CD4-positive, alpha-beta T cell treated with Interleukin-4 for 1 hour (primary cell): ENCODE data around the gene QSOX2.
"Not testable (repeated sequence)": the region's sequence is repeated elsewhere in the genome, so short reads cannot be mapped to it uniquely, and the experiment has no call there.

Experiments
- DNase-seq, 2 donors: peaks; one replicate each; pipeline ENCODE4 v3.0.0-alpha.2; 2020 to 2022

QSOX2 gene

DNA sequence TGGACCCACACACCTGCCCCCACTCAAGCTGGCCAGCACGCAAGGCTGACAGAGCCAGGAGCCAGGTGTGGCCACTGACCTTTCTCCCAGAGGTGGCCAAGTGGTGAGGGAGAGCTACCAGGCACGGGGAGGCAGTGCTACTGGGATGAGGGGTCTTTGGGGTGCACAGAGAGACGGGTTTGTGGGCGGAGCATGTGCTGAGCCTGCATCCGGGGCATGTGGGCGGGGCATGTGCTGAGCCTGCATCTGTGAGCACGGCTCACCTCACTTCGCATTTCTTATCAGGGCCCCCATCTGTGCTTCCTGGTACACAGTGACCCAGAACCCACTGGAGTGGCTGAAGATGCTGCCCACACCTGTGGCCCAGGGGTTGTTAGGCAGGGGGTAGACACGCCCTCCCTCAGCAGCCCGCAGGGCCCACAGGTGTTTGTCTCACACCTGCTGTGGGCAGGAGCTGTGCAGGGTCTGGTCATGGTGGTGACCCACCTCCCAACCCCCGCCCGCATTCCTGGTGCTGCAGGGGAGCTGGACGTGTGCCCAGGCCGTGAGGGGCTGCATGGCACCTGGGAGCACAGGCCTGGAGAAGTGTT, 36.8 kb upstream of the QSOX2 start:
- peak in 1 of 2 donors; percentile 18 for DNase-seq

DNA sequence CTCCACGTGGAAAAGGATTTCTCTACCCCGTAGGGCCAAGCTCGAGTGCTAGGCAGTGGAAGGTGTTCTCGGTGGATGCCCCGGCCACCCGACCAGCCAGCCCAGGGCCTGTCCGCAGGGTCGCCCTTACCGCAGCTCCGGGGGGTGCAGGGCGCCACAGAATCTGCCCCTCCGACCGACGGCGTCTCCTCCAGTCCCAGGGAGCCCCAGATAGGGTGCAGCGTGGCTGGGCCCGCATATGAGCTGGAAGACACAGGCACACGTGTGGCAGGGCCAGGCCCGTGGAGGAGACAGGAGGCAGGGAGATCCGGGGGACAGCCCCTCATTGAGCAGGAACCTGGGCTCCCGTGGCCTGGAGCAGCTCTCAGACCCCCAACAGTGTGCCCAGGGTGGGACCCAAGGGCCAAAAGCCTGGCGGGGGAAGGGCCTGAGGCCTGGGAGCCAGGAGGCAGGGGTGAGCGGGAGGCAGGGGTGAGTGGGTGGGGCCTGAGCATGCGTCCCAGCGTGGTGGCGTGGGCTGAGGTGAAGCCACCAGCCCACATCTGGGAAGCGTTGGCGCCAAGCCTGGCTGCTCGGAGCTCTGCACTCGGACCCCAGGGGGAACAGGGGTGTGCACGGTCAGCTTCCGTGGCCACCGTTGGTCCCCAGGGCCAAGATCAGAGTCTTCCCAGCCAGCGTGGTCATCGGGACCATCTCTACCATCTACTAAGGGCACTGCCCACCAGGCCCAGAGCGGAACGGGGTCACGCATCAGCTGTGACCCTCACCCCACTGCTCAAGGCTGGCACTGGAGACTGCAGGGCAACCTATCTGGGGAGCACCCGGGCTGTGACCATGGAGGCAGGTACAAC, 36.0 kb upstream of the QSOX2 start:
- DNase-seq: no peak

DNA sequence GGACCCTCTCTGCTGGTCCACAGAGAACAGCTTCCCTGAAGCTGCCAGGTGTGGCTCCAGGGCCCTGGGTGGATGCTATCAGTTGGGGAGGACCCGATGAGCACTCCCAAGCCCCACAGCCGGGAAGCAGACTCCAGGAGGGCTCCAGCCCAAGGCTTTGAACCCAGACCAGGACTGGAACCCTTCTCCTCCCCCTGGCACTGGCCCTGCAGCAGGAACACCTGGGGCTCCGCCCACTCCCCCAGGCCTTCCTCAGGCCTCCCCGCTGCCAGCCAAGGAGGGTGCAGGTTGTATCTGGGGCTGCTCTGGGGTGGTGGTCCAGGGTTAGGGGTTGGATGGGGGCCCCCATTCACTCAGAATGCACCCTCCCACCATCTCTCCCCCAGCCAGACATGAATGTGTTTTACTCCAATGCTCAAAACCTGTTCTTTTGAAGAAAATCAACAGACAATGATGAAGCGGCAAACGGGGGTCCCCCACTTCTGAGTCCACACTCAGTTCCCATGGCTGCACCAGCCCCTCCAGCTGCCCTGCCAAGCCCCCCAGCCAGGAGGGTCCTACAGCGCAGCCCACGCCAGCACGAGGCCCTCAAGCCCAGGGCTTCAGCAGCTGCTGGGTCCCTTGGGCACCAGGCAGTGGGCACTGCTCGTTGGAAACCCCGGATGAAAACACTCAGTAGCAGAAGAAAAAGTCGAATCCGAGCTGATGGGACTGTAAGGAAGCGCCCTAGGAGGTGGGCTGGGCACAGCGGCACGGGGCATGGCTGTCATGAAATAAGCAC, 35.1 kb upstream of the QSOX2 start:
- DNase-seq: no peak

DNA sequence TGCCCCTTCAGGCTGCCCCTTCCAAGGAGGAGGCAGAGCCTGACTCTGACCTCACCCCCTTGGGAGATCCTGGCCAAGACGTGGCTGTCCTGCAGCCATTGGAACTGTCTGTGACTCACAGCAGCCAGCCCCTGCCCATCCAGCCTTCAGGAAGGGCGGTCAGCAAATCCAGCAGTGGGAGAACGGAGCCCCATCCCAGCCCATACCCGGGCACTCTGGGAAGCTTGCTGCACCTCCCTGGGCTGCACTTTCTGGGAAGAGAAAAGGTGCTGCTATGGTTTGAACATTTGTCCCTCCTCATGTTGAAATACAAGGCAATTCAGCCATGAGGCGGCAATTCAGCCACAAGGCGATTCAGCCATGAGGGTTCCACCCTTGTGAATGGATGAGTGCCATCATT, 33.9 kb upstream of the QSOX2 start:
- DNase-seq: no peak

DNA sequence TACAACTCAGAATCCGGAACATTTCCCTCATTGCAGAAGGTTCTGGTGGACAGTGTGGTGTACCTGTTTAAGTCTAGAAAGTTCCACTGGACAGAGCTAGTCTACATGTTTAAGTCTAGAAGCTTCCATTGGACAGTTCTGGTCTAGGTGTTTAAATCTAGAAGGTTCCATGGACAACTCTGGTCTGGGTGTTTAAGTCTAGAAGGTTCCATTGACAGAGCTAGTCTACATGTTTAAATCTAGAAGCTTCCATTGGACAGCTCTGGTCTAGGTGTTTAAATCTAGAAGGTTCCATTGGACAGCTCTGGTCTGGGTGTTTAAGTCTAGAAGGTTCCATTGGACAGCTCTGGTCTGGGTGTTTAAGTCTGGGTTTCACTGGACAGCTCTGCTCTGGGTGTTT, 33.3 kb upstream of the QSOX2 start:
- DNase-seq: no peak

DNA sequence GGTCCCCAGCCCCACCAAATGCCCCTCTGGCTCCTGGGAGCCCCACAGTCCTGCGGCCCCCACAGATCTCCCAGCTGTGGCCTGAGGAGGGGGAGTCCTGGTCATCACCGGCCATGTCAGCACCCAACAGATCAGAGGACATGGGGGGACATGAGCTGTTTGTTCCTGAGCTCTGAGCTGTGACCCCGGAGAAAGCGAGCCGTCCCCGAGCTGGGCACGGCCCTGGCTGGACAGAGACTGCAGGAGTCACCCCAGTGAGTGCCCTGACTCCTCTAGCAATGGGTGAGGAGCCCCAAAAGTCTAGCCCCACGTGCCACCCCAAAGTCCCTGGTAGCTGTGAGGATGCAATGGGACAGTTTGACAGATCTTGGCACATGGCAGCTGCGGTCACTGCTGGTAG, 32.6 kb upstream of the QSOX2 start:
- no peak for DNase-seq

DNA sequence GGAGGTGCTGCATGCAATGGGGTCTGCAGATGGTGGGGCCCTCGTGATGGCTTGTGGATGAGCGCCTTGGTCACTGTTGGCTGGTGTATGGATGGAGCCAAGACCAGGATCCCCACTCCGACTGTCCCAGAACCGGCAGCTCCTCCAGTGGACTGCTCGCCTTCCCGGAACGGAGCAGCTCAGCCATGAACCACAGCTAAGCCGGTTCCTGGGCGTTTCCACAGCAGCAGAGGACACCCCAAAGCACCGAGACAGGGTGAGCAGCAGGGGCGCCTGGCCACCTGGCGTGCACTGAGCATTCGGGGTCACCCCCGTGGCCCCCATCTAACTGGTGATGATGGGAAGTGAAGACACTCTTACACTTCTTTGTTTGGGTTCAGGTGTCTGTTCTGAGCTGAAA, 32.1 kb upstream of the QSOX2 start:
- DNase-seq: no peak

DNA sequence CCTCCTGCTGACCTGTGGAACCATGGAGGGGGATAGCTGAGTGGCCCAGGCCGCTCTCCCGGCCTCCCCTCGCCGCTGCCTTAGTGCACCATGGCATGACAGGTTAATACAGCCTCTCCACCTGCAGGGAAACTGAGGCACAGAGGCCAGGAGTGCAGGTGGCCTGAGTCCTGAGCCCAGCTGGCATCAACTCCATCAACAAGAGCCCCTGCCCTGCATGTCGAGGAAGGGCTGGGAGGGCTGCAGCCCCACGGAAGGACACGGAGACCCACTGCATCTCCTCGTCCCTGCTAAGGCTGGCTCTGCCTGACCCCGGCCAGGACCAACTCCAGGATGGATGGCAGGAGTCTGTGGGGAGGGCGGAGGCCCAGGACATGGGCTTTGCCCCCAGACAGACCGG, 31.1 kb upstream of the QSOX2 start:
- no peak for DNase-seq

DNA sequence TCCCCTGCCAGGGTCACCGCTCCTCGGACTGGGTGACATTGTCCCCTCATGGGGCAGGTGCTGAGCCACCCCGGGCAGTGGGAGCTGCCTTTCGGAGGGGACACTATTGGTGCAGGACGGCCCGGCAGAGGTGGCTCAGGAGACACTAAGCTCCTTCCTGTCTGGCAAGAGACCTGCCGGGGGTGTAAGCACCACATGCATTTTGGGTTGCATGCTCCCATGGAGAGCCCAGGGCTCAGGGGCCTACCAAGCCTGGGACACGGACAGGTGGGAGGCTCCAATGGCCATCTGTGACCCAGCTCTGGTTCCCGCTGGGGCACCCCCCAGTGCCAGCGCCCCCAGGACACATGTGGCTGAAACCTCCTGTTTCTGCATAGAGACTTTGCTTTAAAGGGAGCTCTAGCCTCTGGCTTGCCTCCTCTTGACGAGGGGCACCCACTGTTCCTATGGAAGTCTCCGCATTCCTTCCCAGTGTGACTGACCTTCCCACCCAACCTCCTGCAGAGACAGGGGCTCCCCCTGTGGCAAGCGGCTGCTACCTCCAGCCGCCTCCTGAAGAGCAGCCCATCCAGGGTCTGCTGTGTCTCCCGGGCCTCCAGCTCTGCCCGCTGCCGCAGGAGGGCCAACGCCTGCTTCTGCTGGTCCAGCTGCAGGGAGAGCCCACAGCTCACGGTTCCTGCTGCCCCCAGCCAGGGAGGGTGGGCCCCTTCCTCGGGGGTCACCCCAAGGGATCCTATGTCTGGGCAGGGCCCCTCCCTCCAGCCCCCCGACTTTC, 30.2 kb upstream of the QSOX2 start:
- DNase-seq: no peak

DNA sequence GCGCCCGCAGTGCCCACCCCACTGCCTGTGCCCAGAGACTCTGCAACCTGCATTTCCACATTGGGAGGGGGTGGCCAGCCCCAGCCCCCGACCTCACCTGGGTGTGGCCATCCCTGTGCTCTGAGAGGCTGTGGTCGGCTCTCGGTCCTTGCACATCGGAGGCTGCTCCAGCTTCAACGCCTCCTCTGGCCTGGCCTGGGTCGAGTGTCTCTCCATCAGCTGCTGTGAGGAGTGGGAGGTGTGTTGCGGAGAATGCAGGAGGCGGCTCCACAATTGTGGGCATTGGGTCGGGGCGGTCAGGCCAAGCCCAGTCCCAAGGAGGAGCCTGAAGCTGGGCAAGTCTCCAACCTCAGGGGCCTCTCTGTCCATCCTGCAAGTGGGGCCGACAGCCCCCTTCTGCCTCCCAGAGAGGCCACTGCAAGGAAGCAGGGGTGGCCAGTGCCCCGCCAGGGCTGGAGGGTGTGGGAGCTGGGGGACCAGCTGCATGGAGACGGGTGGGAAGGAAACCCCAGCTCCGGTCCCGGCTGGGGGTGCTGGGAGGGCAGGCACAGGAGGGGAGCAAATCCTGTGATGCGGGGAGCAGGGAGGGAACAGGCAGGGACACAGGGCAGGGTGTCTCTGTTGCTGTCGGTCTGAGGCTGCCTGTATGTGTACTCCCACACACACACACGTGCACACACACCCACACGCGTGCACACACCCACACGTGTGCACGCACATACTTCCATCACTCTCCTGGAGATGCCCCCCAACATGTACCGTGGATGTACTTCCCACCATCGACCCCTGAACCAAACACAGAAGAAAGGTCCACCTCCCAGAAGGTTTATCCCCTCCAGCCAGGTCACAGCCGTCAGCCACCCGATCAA, 29.4 kb upstream of the QSOX2 start:
- no peak for DNase-seq

DNA sequence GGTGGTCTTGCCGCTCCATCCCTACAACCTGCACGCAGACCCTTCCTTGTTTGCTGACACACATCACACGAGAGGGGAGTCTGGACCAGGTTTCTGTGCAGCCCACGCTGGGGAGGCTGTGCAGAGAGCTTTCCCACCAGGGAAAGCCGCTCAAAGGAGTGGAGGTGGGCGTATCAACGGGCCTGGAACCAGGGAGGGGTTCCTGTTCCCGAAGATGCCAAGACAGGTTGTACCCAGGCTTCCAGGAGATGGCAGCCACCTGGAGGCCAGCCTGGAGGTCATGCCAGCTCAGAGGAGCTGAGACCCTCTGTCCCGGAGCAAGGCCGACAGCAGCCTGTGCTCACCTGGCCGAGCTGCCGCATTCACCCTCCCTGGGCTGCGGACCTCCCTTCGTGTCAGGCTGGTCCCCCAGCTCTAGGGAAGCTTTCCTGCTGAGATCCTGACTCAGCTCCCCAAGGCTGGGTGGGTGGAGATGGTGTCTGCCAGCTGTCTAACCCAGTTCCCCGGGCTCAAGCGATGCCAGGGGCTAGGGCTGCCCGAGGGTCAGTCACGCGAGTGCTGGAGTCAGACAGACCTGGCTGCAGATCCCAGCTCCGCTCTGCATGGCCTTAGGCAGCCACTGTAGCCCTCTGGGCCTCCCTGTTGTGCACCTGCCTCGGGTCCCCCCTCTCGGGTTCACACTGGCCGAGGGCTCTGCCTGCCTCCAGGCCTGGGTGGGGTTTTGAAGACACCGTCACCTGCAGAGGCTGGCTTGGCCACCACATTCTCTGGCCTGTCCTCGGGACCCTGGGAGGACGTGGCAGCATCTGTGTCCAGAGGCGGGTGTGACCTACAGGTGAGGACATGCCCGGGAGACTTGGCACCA, 28.5 kb upstream of the QSOX2 start:
- no peak for DNase-seq

DNA sequence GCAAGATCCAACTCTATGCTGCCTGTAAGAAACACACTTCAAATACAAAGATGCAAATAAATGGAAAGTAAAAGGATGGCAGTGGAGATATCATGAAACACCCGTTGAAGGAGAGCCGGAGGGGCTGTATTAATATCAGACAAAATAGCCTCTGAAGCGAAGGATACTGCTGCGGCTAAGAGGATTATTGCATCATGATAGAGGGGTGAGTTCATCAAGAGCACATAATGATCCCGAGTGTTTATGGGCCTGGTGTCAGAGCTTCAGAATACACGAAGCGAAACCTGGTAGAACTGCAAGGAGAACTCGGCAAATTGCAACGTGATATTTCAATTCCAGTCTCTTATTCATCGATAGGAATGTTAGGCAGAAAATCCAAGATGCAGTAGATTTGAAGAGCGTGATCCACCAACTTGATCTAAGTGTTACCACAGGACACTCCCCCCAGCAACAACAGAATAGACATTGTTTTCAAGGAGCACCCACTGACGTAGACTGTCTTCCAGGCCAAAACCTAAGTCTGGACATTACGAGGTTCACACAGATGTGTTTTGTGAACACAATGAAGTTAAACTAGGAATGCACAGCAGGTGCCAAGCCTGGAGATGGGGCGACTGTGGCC, 27.7 kb upstream of the QSOX2 start:
- DNase-seq: no peak

DNA sequence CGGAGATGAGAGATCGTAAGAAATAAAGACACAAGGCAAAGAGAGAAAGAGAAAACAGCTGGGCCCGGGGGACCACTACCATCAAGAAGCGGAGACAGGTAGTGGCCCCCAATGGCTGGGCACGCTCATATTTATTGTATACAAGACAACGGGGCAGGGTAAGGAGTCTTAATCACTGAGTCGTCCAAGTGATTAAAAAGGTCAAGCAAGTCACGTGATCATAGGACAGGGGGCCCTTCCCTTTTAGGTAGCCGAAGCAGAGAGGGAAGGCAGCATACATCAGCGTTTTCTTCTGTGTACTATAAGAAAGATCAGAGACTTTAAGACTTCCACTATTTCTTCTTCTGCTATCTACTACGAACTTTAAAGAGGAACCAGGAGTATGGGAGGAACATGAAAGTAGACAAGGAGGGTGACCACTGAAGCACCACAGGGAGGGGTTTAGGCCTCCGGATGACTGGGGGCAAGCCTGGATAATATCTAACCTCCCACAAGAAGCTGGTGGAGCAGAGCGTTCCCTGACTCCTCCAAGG, 24.6 kb upstream of the QSOX2 start:
- DNase-seq: no peak

DNA sequence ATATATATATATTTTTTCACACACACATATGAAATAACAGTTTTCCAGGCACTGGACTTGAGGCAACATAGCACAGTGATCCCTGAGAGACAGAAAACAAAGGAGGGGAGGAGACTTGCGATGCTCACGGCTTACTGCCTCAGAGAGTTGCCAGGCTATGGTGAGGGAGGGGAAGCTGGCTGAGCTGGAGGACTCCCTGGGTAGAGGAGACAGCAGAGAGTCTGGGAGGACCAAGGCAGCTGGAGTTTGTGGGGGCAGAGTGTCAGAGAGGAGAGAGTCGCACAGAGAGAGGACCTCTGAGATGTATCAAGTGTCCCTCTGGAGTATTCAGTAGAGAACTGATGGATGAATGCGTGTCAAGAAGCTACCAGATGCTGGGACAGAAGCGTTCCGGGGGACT, 23.1 kb upstream of the QSOX2 start:
- no peak for DNase-seq

DNA sequence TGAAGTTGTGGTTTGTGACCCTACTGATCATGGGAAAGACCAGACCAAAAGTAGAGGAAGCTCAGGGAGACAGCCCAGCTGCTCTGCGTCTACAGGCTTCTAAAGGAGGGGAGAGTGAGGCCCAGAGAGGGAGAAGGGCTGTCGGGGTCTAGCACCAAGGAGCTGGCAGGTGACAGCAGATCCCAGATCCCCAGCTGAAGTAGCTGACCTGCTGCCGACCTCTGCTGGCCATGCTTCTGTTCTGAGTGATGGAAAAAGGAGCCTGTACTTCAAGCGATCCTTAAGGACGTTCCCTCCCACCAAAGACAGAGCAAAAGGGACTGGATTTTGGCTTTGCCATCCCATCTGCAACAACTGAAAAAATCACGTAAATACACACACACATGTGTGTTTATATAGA, 22.7 kb upstream of the QSOX2 start:
- DNase-seq: no peak

DNA sequence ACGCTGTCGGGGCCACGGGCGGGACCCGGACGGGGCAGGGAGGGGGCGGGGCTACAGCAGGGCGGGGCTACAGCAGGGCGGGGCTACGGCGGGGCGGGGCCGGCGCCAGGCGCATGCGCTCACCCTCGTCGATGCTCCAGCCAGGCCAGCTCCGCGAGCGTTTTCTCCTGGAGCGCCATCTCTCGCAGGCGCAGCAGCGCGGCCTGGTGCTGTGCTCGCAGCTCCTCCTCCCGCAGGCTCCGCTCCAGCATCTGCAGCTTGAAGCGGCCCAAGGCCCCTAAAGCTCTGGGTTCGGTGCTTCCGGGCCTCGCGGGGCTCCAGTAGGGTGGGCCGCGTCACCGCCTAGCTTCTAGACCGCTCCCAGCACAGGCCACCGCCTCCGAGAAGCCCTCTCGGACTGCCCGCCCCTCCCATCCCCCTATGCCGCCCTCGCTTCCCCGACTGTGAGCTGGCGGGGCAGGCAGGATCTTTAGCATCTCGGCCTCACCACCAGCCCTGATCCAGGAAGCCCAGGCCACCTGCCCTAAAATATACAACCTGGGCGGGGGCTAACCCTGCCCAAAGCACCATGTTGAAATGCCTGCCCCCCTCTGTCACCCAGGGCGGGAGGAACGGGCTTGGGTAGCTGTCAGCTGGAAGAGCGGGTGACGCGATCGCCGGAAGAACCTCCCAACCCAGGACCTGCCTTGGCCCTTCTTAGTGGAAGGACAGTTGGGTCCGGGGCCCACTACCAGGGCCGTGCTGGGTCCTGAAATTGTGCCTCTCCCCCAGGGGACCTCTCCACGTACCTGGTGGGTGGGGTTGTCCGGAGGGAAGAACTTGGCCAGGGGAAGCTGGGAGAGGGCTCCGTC, 21.9 kb upstream of the QSOX2 start:
- peak; percentile 90 for DNase-seq

DNA sequence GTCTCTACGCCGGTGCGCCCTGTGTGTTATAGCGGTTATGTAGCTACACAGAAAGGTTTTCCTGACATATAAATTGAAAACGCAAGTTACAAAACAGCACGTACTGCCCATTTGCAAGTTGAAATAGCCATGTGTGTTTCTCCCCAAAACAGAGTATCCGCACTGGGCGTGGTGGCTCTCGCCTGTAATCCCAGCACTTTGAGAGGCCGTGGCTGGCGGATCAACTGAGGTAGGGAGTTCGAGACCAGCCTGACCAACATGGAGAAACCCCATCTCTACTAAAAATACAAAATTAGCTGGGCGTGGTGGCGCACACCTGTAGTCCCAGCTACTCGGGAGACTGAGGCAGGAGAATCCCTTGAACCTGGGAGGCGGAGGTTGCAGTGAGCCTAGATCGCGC, 21.0 kb upstream of the QSOX2 start:
- not testable (repeated sequence) for DNase-seq

DNA sequence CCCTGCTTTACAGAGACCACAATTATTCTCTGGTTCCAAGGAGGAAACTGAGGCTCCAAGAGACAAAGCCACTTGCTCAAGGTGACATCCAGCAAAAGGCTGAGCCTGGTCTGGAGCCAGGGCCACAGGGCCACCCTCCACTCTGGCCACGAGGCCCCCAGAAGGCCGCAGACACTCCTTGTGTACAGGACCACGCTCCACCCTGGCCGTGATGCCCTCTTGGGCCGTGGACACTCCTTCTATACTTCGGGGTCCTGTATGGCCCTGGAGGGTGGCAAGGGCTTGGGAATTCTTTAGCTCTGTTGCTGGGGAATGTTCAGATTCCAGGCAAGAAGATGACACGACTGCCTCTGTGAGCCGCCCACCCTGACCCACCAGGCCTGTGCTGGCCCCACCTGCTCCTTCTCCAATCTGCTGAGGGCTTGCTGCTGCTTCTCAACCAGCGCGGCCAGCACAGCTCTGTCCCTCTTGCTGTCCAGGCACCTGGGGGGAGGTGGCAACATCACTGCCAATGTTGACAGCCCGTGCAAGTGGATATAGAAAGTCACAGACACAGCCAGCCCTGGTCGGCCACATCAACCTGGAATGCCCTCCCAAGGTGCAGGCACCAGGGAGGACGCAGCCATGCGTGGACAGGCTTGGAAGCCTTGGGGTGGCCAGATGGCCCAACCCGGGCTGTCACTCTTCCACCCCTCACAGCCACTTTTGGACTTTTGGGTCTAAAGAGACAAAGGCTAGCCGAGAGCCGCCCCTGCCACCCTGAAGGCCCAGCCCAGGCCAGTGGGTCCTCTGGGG, 20.1 kb upstream of the QSOX2 start:
- DNase-seq: no peak
